GM23338 (cell line): ENCODE measurements around the gene DPP9. TPM values are rescaled to one million over a fixed set of nuclear protein-coding genes. Genes with fewer than 3 reads are reported as not detected.

Experiments used
- ATAC-seq: fragments of 200-7000 bp; cut with Tn5 transposase; 3 replicates; pipeline ENCODE4 v1.9.1; 2020
- DNase-seq: peaks from one replicate; pipeline ENCODE4 v3.0.0-alpha.2; 2015; ENCODE audit warnings: low spot score
- H2AFZ ChIP-seq: fragments of 200-600 bp; sonication (generic); 2 replicates; pipeline ENCODE4 v1.8.0; 2016; ENCODE audit warnings: antibody characterized with exemption, mild to moderate bottlenecking, moderate library complexity
- H3F3A ChIP-seq: fragments of 200-600 bp; sonication (generic); replicated peaks from 2 replicates; pipeline ENCODE4 v1.8.0; 2017; ENCODE audit warnings: antibody characterized with exemption, mixed run types, low read depth
- H3K27ac ChIP-seq: fragments of 200-600 bp; sonication (generic); 2 replicates; pipeline ENCODE4 v1.6.1; 2016; ENCODE audit warnings: low read depth
- H3K27me3 ChIP-seq: fragments of 200-600 bp; sonication (generic); 2 replicates; pipeline ENCODE4 v1.8.0; 2016; ENCODE audit warnings: mild to moderate bottlenecking, mixed run types, moderate library complexity; ENCODE audit not compliant: insufficient read depth
- H3K36me3 ChIP-seq: fragments of 200-600 bp; sonication (generic); 2 replicates; pipeline ENCODE4 v1.8.0; 2016; ENCODE audit warnings: mild to moderate bottlenecking; ENCODE audit not compliant: insufficient read depth
- H3K4me1 ChIP-seq: fragments of 200-600 bp; sonication (generic); 2 replicates; pipeline ENCODE4 v1.8.0; 2016; ENCODE audit warnings: mild to moderate bottlenecking, moderate library complexity; ENCODE audit not compliant: insufficient read depth
- H3K4me2 ChIP-seq: fragments of 200-600 bp; sonication (generic); 2 replicates; pipeline ENCODE4 v1.7.1; 2017; ENCODE audit warnings: mixed run types
- H3K4me3 ChIP-seq: fragments of 200-600 bp; sonication (generic); 2 replicates; pipeline ENCODE4 v1.6.1; 2016; ENCODE audit warnings: mixed run types
- H3K79me2 ChIP-seq: fragments of 200-600 bp; sonication (generic); replicated peaks from 2 replicates; pipeline ENCODE4 v1.8.0; 2017; ENCODE audit warnings: mild to moderate bottlenecking; ENCODE audit not compliant: insufficient read depth
- H3K9me2 ChIP-seq: fragments of 200-600 bp; sonication (generic); 2 replicates; pipeline ENCODE4 v1.8.0; 2017; ENCODE audit not compliant: insufficient read depth
- H4K20me1 ChIP-seq: fragments of 200-600 bp; sonication (generic); replicated peaks from 2 replicates; pipeline ENCODE4 v1.8.0; 2017; ENCODE audit warnings: mild to moderate bottlenecking; ENCODE audit not compliant: insufficient read depth
- H3K27ac Mint-ChIP-seq: 2 replicates; pipeline ENCODE4 v1.8.0; 2020; ENCODE audit warnings: inconsistent platforms, mild to moderate bottlenecking, moderate library complexity, mixed read lengths
- H3K27me3 Mint-ChIP-seq: 3 replicates; pipeline ENCODE4 v1.8.0; 2022; ENCODE audit warnings: low read depth, mild to moderate bottlenecking, moderate library complexity, mixed read lengths, inconsistent platforms; ENCODE audit not compliant: insufficient read depth, poor library complexity
- H3K36me3 Mint-ChIP-seq: 3 replicates; pipeline ENCODE4 v1.8.0; 2021; ENCODE audit warnings: low read depth, mild to moderate bottlenecking, inconsistent platforms, moderate library complexity, mixed read lengths
- H3K4me1 Mint-ChIP-seq: 3 replicates; pipeline ENCODE4 v1.8.0; 2020; ENCODE audit warnings: mild to moderate bottlenecking, inconsistent platforms, mixed read lengths
- H3K4me3 Mint-ChIP-seq: 3 replicates; pipeline ENCODE4 v1.8.0; 2021; ENCODE audit warnings: moderate library complexity, mild to moderate bottlenecking, inconsistent platforms, mixed read lengths
- H3K9me3 Mint-ChIP-seq: 3 replicates; pipeline ENCODE4 v1.8.0; 2020; ENCODE audit warnings: moderate library complexity, mild to moderate bottlenecking, inconsistent platforms, mixed read lengths
- CREB1 ChIP-seq: fragments of 250-450 bp; sonication (Bioruptor Pico); IDR thresholded peaks from 2 replicates; pipeline ENCODE4 v1.5.0; 2020; ENCODE audit warnings: low read depth, mild to moderate bottlenecking, moderate library complexity
- CTCF ChIP-seq, 2 experiments: fragments of 200-600 bp in 1 of 2; sonication (generic) in 1 of 2; conservative IDR thresholded peaks; 2 replicates each; pipeline versions ENCODE4 v1.5.1 to v1.6.1; 2016 to 2017; ENCODE audit warnings: antibody characterized with exemption in 2 of 2, low read depth in 2 of 2, mild to moderate bottlenecking in 2 of 2, moderate library complexity in 1 of 2
- ETS1 ChIP-seq: IDR thresholded peaks from 2 replicates; pipeline ENCODE4 v1.6.1; 2016; ENCODE audit warnings: antibody characterized with exemption
- EZH2 ChIP-seq: fragments of 200-600 bp; sonication (generic); IDR thresholded peaks from one replicate; pipeline ENCODE4 v1.8.0; 2017; ENCODE audit warnings: antibody characterized with exemption, mild to moderate bottlenecking, low read depth; ENCODE audit not compliant: unreplicated experiment
- EZH2phosphoT487 ChIP-seq: fragments of 200-600 bp; sonication (generic); IDR thresholded peaks from one replicate; pipeline ENCODE4 v1.8.1; 2018; ENCODE audit warnings: antibody characterized with exemption; ENCODE audit not compliant: unreplicated experiment
- JUNB ChIP-seq: IDR thresholded peaks from one replicate; pipeline ENCODE4 v1.6.1; 2016; ENCODE audit warnings: antibody characterized with exemption; ENCODE audit not compliant: unreplicated experiment
- NANOG ChIP-seq: IDR thresholded peaks from 2 replicates; pipeline ENCODE4 v1.6.1; 2016; ENCODE audit warnings: antibody characterized with exemption, borderline replicate concordance
- POLR2AphosphoS5 ChIP-seq: IDR thresholded peaks from 2 replicates; pipeline ENCODE4 v1.6.1; 2016; ENCODE audit warnings: antibody characterized with exemption, low read depth
- REST ChIP-seq: IDR thresholded peaks from one replicate; pipeline ENCODE4 v1.6.1; 2018; ENCODE audit warnings: antibody characterized with exemption; ENCODE audit not compliant: unreplicated experiment
- STAT1 ChIP-seq: IDR thresholded peaks from one replicate; pipeline ENCODE4 v1.6.1; 2016; ENCODE audit warnings: antibody characterized with exemption; ENCODE audit not compliant: unreplicated experiment
- ZNF114 ChIP-seq: fragments of 250-450 bp; sonication (Bioruptor Pico); IDR thresholded peaks from 2 replicates; pipeline ENCODE4 v1.5.0; 2020; ENCODE audit warnings: mild to moderate bottlenecking, moderate library complexity
- ZNF331 ChIP-seq: fragments of 250-450 bp; sonication (Bioruptor Pico); IDR thresholded peaks from 2 replicates; pipeline ENCODE4 v1.5.0; 2020; ENCODE audit warnings: low read depth, mild to moderate bottlenecking, moderate library complexity
- ZNF462 ChIP-seq: fragments of 250-450 bp; sonication (Bioruptor Pico); IDR thresholded peaks from 2 replicates; pipeline ENCODE4 v1.5.0; 2020; ENCODE audit warnings: mild to moderate bottlenecking, moderate library complexity
- polyA plus RNA-seq: library from polyadenylated mRNA; unstranded; fragments of >200 nt; fragmentation: Nextera tagmentation; extraction: Ambion mirVana; gene quantifications from 2 replicates; pipeline ENCODE4 v1.2.1, GENCODE V29; 2016
- total RNA-seq: library from RNA; depleted of rRNA; stranded (reverse); fragments of >200 nt; shearing (Covaris generic); gene quantifications from 2 replicates; pipeline ENCODE4 v1.2.3, GENCODE V29; 2014

DPP9 gene
- total and polyA plus RNA-seq, 2 experiments from 2014 or later, result 19.5 to 49.2 TPM

- Histone ChIP-seq H3F3A (no peaks in the 10 kb centered on the region), H3K79me2 (no peaks in the 10 kb centered on the region), H3K27me3 (no peaks in the 10 kb centered on the region), H3K4me2 (no peak overlapping the region), H3K27ac (no peak overlapping the region), H3K4me3 (no peak overlapping the region), H3K4me1 (peaks cover 7% of the 10 kb centered on the region), H3K36me3 (no peaks in the 10 kb centered on the region), H2AFZ (0 out of 2 replicates have a peak overlapping the region, but pooled peaks have one; percentile 32), H4K20me1 (no peaks in the 10 kb centered on the region), H3K9me2 (no peaks in the 10 kb centered on the region)
- Mint-ChIP-seq H3K36me3 (no peaks in the 10 kb centered on the region), H3K9me3 (peaks cover 2% of the 10 kb centered on the region; the same call in 1 of the 3 replicates), H3K4me3 (no peak overlapping the region), H3K4me1 (peaks cover 16% of the 10 kb centered on the region), H3K27me3 (peaks cover 6% of the 10 kb centered on the region), H3K27ac (no peak overlapping the region)
- no peak for TF ChIP-seq NANOG
- no peak for TF ChIP-seq CTCF (conservative IDR thresholded peaks at IDR 0.05; ENCODE audit: low read depth in 2 of 2)
- no peak for TF ChIP-seq ZNF462 (CRISPR knock-in tag)
- no peak for TF ChIP-seq JUNB
- TF ChIP-seq ZNF331, result no peak
- TF ChIP-seq POLR2AphosphoS5, result no peak
- TF ChIP-seq REST, result no peak
- TF ChIP-seq STAT1, result no peak
- no peak for TF ChIP-seq EZH2phosphoT487
- TF ChIP-seq ETS1, result no peak
- TF ChIP-seq CREB1 (CRISPR knock-in tag), result no peak
- no peak for TF ChIP-seq EZH2
- TF ChIP-seq ZNF114 (CRISPR knock-in tag), result no peak
- ATAC-seq (no peak), DNase-seq (no peak)
Observed at GRCh38 chr19:4738734-4739133, 15.1 kb upstream of the DPP9 start.
